ENCODE results near the gene SNX19.
"Not testable (repeated sequence)": the region's sequence is repeated elsewhere in the genome, so short reads cannot be mapped to it uniquely, and the experiment has no call there.

The SNX19 gene

GRCh38 chr11:130924750-130925149 is 8.5 kb upstream of the SNX19 start:
- no peaks in the 10 kb centered on the region for H3K9me3 ChIP-seq (ENCODE audit: control insufficient read depth in 2 of 2, low read length in 2 of 2)
- H3K27ac ChIP-seq (ENCODE audit: low read depth in 2 of 2, low read length in 2 of 2): no peak overlapping the region
- no peak overlapping the region for H3K4me3 ChIP-seq (ENCODE audit: low read length in 2 of 2)
- no peaks in the 10 kb centered on the region for H3K27me3 ChIP-seq (ENCODE audit: control insufficient read depth in 2 of 2, insufficient read depth in 2 of 2, low read length in 2 of 2)
- H3K4me1 ChIP-seq (ENCODE audit: control insufficient read depth in 2 of 2, insufficient read depth in 2 of 2, low read length in 2 of 2): no peaks in the 10 kb centered on the region
- no peaks in the 10 kb centered on the region for H3K36me3 ChIP-seq (ENCODE audit: control insufficient read depth in 2 of 2, insufficient read depth in 2 of 2, low read length in 2 of 2)
- H3K9ac ChIP-seq (ENCODE audit: low read depth in 1 of 2, low read length in 2 of 2): no peak overlapping the region

- not testable (repeated sequence) for H3K27ac ChIP-seq (ENCODE audit: low read depth in 2 of 2, low read length in 2 of 2); H3K4me3 ChIP-seq (ENCODE audit: low read length in 2 of 2); H3K4me1 ChIP-seq (ENCODE audit: control insufficient read depth in 2 of 2, insufficient read depth in 2 of 2, low read length in 2 of 2); H3K36me3 ChIP-seq (ENCODE audit: control insufficient read depth in 2 of 2, insufficient read depth in 2 of 2, low read length in 2 of 2); H3K27me3 ChIP-seq (ENCODE audit: control insufficient read depth in 2 of 2, insufficient read depth in 2 of 2, low read length in 2 of 2); H3K9me3 ChIP-seq (ENCODE audit: control insufficient read depth in 2 of 2, low read length in 2 of 2); H3K9ac ChIP-seq (ENCODE audit: low read depth in 1 of 2, low read length in 2 of 2)
These were observed 4.3 kb upstream of the SNX19 start for GRCh38 chr11:130920612-130921011.

DNA sequence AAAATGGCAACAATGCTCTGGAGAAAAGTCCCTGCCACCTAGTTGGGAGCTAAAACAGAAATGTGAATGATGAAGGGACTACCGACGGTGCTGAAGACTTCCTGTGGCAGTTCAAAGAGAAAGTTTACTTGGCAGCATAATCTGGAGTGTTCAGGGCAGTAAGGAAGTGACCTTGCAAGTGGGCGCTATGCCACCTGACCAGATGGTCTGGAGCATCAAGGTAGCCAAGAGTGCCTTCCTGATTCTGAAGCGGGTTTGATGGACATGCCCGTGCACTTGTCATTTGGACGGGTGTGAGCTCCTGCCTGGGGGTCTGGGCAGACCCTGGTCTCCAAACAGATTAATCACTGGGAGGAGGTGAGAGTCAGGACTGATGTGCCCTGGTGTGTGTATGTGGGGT is 1.8 kb upstream of the SNX19 start:
- no peak overlapping the region for H3K9ac ChIP-seq (ENCODE audit: low read depth in 1 of 2, low read length in 2 of 2)
- H3K36me3 ChIP-seq (ENCODE audit: control insufficient read depth in 2 of 2, insufficient read depth in 2 of 2, low read length in 2 of 2): peaks cover 7 to 13% of the 10 kb centered on the region in 2 donors
- peaks cover 15 to 16% of the 10 kb centered on the region in 2 donors for H3K4me1 ChIP-seq (ENCODE audit: control insufficient read depth in 2 of 2, insufficient read depth in 2 of 2, low read length in 2 of 2)
- H3K27ac ChIP-seq (ENCODE audit: low read depth in 2 of 2, low read length in 2 of 2): no peak overlapping the region
- no peaks in the 10 kb centered on the region for H3K27me3 ChIP-seq (ENCODE audit: control insufficient read depth in 2 of 2, insufficient read depth in 2 of 2, low read length in 2 of 2)
- no peaks in the 10 kb centered on the region for H3K9me3 ChIP-seq (ENCODE audit: control insufficient read depth in 2 of 2, low read length in 2 of 2)
- no peak overlapping the region for H3K4me3 ChIP-seq (ENCODE audit: low read length in 2 of 2)

DNA sequence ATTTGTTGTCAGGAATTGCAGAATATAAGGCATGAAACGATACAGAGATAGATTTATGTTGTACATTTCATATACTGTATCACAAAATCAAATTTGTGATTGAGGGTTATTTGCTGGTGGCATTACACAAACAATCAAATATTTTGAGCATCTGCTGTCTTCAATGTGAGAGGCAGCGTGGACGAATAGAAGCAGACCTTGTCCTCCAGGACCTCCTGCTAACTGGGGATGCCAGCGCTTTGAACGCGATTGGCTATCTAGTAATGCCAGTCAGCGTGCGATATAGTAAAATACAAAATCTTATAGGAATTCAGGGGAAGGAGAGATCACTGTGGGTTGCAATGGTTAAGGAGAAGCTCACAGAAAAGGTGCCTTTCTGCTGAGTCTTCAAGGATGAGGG is 631 bp upstream of the SNX19 start:
- Histone ChIP-seq H3K9ac (ENCODE audit: low read depth in 1 of 2, low read length in 2 of 2) (peak overlapping the region; percentile 71 to 75), H3K27me3 (ENCODE audit: control insufficient read depth in 2 of 2, insufficient read depth in 2 of 2, low read length in 2 of 2) (no peaks in the 10 kb centered on the region), H3K27ac (ENCODE audit: low read depth in 2 of 2, low read length in 2 of 2) (peak overlapping the region in 1 of 2 donors; percentile 81), H3K9me3 (ENCODE audit: control insufficient read depth in 2 of 2, low read length in 2 of 2) (no peaks in the 10 kb centered on the region), H3K36me3 (ENCODE audit: control insufficient read depth in 2 of 2, insufficient read depth in 2 of 2, low read length in 2 of 2) (peaks cover 8 to 19% of the 10 kb centered on the region in 2 donors), H3K4me1 (ENCODE audit: control insufficient read depth in 2 of 2, insufficient read depth in 2 of 2, low read length in 2 of 2) (peaks cover 15 to 16% of the 10 kb centered on the region in 2 donors), H3K4me3 (ENCODE audit: low read length in 2 of 2) (peak overlapping the region; percentile 82 to 87)

DNA sequence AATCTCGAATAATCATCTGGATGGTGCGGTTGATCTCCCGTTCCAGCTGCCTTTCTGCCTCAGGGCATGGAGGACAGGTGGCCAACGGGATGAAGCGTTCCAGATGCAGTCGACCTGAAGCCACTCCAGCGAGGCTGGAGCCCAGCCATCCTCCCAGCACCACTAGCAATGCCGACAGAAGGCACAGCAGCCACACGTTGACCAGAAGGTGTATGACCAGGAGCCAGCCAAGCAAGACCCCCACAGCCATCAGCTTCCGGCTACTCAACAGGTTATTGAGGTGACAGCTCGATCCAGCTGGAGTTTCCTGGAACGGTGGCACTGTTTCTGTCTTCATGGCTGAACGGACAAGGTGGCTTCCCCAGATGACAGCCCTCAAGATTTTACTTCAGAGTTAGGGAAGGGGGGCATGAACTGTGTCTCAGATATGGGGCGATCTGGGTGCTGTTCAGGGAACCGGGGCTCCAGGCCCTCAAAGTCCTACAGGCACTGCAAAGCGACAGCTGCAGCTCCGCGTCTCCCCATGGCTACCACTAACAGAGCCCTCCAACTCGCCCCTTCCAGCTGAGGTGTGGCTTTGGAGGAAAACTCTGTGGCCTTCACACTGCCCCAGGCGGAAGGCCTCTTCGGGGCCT is 559 bp downstream of the SNX19 start:
- peak overlapping the region; percentile 64 to 81 for H3K27ac ChIP-seq (ENCODE audit: low read depth in 2 of 2, low read length in 2 of 2)
- no peaks in the 10 kb centered on the region for H3K27me3 ChIP-seq (ENCODE audit: control insufficient read depth in 2 of 2, insufficient read depth in 2 of 2, low read length in 2 of 2)
- peak overlapping the region; percentile 75 to 93 for H3K9ac ChIP-seq (ENCODE audit: low read depth in 1 of 2, low read length in 2 of 2)
- H3K4me3 ChIP-seq (ENCODE audit: low read length in 2 of 2): peak overlapping the region; percentile 82 to 87
- no peaks in the 10 kb centered on the region for H3K9me3 ChIP-seq (ENCODE audit: control insufficient read depth in 2 of 2, low read length in 2 of 2)
- peaks cover 11 to 25% of the 10 kb centered on the region in 2 donors for H3K36me3 ChIP-seq (ENCODE audit: control insufficient read depth in 2 of 2, insufficient read depth in 2 of 2, low read length in 2 of 2)
- H3K4me1 ChIP-seq (ENCODE audit: control insufficient read depth in 2 of 2, insufficient read depth in 2 of 2, low read length in 2 of 2): peaks cover 15 to 16% of the 10 kb centered on the region in 2 donors

GRCh38 chr11:130913268-130913667 is 3.0 kb downstream of the SNX19 start:
- H3K36me3 ChIP-seq (ENCODE audit: control insufficient read depth in 2 of 2, insufficient read depth in 2 of 2, low read length in 2 of 2): peaks cover 21 to 46% of the 10 kb centered on the region in 2 donors
- H3K9ac ChIP-seq (ENCODE audit: low read depth in 1 of 2, low read length in 2 of 2): no peak overlapping the region
- peaks cover 15 to 16% of the 10 kb centered on the region in 2 donors for H3K4me1 ChIP-seq (ENCODE audit: control insufficient read depth in 2 of 2, insufficient read depth in 2 of 2, low read length in 2 of 2)

GRCh38 chr11:130912552-130912951 is 3.7 kb downstream of the SNX19 start:
- Histone ChIP-seq H3K27ac (ENCODE audit: low read depth in 2 of 2, low read length in 2 of 2) (no peak overlapping the region), H3K9me3 (ENCODE audit: control insufficient read depth in 2 of 2, low read length in 2 of 2) (no peaks in the 10 kb centered on the region), H3K36me3 (ENCODE audit: control insufficient read depth in 2 of 2, insufficient read depth in 2 of 2, low read length in 2 of 2) (peaks cover 26 to 53% of the 10 kb centered on the region in 2 donors), H3K27me3 (ENCODE audit: control insufficient read depth in 2 of 2, insufficient read depth in 2 of 2, low read length in 2 of 2) (no peaks in the 10 kb centered on the region), H3K4me1 (ENCODE audit: control insufficient read depth in 2 of 2, insufficient read depth in 2 of 2, low read length in 2 of 2) (peaks cover 15 to 16% of the 10 kb centered on the region in 2 donors), H3K9ac (ENCODE audit: low read depth in 1 of 2, low read length in 2 of 2) (no peak overlapping the region), H3K4me3 (ENCODE audit: low read length in 2 of 2) (no peak overlapping the region)

More at GRCh38 chr11:130913268-130913667, 3.0 kb downstream of the SNX19 start:
- no peak overlapping the region for H3K27ac ChIP-seq (ENCODE audit: low read depth in 2 of 2, low read length in 2 of 2)
- H3K27me3 ChIP-seq (ENCODE audit: control insufficient read depth in 2 of 2, insufficient read depth in 2 of 2, low read length in 2 of 2): no peaks in the 10 kb centered on the region
- no peaks in the 10 kb centered on the region for H3K9me3 ChIP-seq (ENCODE audit: control insufficient read depth in 2 of 2, low read length in 2 of 2)
- H3K4me3 ChIP-seq (ENCODE audit: low read length in 2 of 2): no peak overlapping the region

- peaks cover 37 to 66% of the 10 kb centered on the region in 2 donors for H3K36me3 ChIP-seq (ENCODE audit: control insufficient read depth in 2 of 2, insufficient read depth in 2 of 2, low read length in 2 of 2)
These were observed 5.0 kb downstream of the SNX19 start for GRCh38 chr11:130911306-130911705.

GRCh38 chr11:130909650-130910049 is 6.6 kb downstream of the SNX19 start:
- Histone ChIP-seq H3K9me3 (ENCODE audit: control insufficient read depth in 2 of 2, low read length in 2 of 2) (no peaks in the 10 kb centered on the region), H3K9ac (ENCODE audit: low read depth in 1 of 2, low read length in 2 of 2) (no peak overlapping the region), H3K36me3 (ENCODE audit: control insufficient read depth in 2 of 2, insufficient read depth in 2 of 2, low read length in 2 of 2) (peaks cover 53 to 78% of the 10 kb centered on the region in 2 donors), H3K4me1 (ENCODE audit: control insufficient read depth in 2 of 2, insufficient read depth in 2 of 2, low read length in 2 of 2) (peaks cover 0 to 4% of the 10 kb centered on the region in 2 donors), H3K4me3 (ENCODE audit: low read length in 2 of 2) (no peak overlapping the region), H3K27me3 (ENCODE audit: control insufficient read depth in 2 of 2, insufficient read depth in 2 of 2, low read length in 2 of 2) (no peaks in the 10 kb centered on the region), H3K27ac (ENCODE audit: low read depth in 2 of 2, low read length in 2 of 2) (no peak overlapping the region)

More at GRCh38 chr11:130911306-130911705, 5.0 kb downstream of the SNX19 start:
- H3K27me3 ChIP-seq (ENCODE audit: control insufficient read depth in 2 of 2, insufficient read depth in 2 of 2, low read length in 2 of 2): no peaks in the 10 kb centered on the region
- H3K27ac ChIP-seq (ENCODE audit: low read depth in 2 of 2, low read length in 2 of 2): no peak overlapping the region
- H3K9me3 ChIP-seq (ENCODE audit: control insufficient read depth in 2 of 2, low read length in 2 of 2): no peaks in the 10 kb centered on the region
- no peak overlapping the region for H3K4me3 ChIP-seq (ENCODE audit: low read length in 2 of 2)
- H3K4me1 ChIP-seq (ENCODE audit: control insufficient read depth in 2 of 2, insufficient read depth in 2 of 2, low read length in 2 of 2): peaks cover 7 to 12% of the 10 kb centered on the region in 2 donors
- H3K9ac ChIP-seq (ENCODE audit: low read depth in 1 of 2, low read length in 2 of 2): no peak overlapping the region

- H3K4me1 ChIP-seq (ENCODE audit: control insufficient read depth in 2 of 2, insufficient read depth in 2 of 2, low read length in 2 of 2): peaks cover 0 to 2% of the 10 kb centered on the region in 2 donors
- H3K9ac ChIP-seq (ENCODE audit: low read depth in 1 of 2, low read length in 2 of 2): no peak overlapping the region
- no peak overlapping the region for H3K27ac ChIP-seq (ENCODE audit: low read depth in 2 of 2, low read length in 2 of 2)
- no peaks in the 10 kb centered on the region for H3K9me3 ChIP-seq (ENCODE audit: control insufficient read depth in 2 of 2, low read length in 2 of 2)
- no peaks in the 10 kb centered on the region for H3K27me3 ChIP-seq (ENCODE audit: control insufficient read depth in 2 of 2, insufficient read depth in 2 of 2, low read length in 2 of 2)
- peaks cover 58 to 79% of the 10 kb centered on the region in 2 donors for H3K36me3 ChIP-seq (ENCODE audit: control insufficient read depth in 2 of 2, insufficient read depth in 2 of 2, low read length in 2 of 2)
- H3K4me3 ChIP-seq (ENCODE audit: low read length in 2 of 2): no peak overlapping the region
These were observed 7.3 kb downstream of the SNX19 start for GRCh38 chr11:130908770-130909625.
